GM12878 (cell line): Measurements from ENCODE around the gene KNSTRN. TPM values are rescaled to one million over a fixed set of nuclear protein-coding genes. Genes with fewer than 3 reads are reported as not detected.

Experiments
- CHD2 ChIP-seq: IDR thresholded peaks from 2 replicates; pipeline ENCODE4 v1.6.1; 2011; ENCODE audit warnings: low read depth, low read length, improper control_type of control experiment, borderline replicate concordance
- HDAC6 ChIP-seq: fragments of 200-600 bp; sonication (generic); IDR thresholded peaks from one replicate; pipeline ENCODE4 v1.8.0; 2017; ENCODE audit warnings: antibody characterized with exemption; ENCODE audit not compliant: unreplicated experiment
- HDGF ChIP-seq: fragments of 450-650 bp; IDR thresholded peaks from 2 replicates; pipeline ENCODE4 v1.6.1; 2016; ENCODE audit warnings: antibody characterized with exemption
- IRF3 ChIP-seq: fragments of 450-650 bp; IDR thresholded peaks from 2 replicates; pipeline ENCODE4 v1.6.1; 2014; ENCODE audit warnings: mild to moderate bottlenecking
- KDM1A ChIP-seq: fragments of 200-600 bp; sonication (generic); IDR thresholded peaks from 2 replicates; pipeline ENCODE4 v1.6.1; 2016; ENCODE audit warnings: borderline replicate concordance
- NR2F1 ChIP-seq: fragments of 450-650 bp; conservative IDR thresholded peaks from 2 replicates; pipeline ENCODE4 v1.6.1; 2017; ENCODE audit warnings: mild to moderate bottlenecking
- PKNOX1 ChIP-seq: fragments of 450-650 bp; IDR thresholded peaks from 2 replicates; pipeline ENCODE4 v1.6.1; 2016; ENCODE audit warnings: mild to moderate bottlenecking
- RELB ChIP-seq: fragments of 450-650 bp; IDR thresholded peaks from 2 replicates; pipeline ENCODE4 v1.6.1; 2017; ENCODE audit warnings: low read depth, mild to moderate bottlenecking, moderate library complexity
- SRF ChIP-seq, 2 experiments: IDR thresholded peaks; 2 replicates each; pipeline ENCODE4 v1.6.1; 2011; ENCODE audit warnings: low read depth in 2 of 2, low read length in 2 of 2, mild to moderate bottlenecking in 1 of 2, moderate library complexity in 1 of 2
- polyA plus RNA-seq, 11 experiments: library from polyadenylated mRNA; depleted of rRNA in 4 of 11; unstranded in 6 of 11; stranded (reverse) in 5 of 11; fragments of >200 nt; fragmentation: Nextera tagmentation in 4 of 11; fragmentation: Illumina TruSeq in 1 of 11; extraction: Ambion mirVana in 4 of 11; extraction: Trizol in 1 of 11; gene quantifications; 1 replicate in 1 of 11; 2 replicates in 10 of 11; pipeline versions ENCODE4 v1.2.1 to v1.2.3, GENCODE V29; 2011 to 2016; ENCODE audit warnings: inconsistent platforms in 2 of 11, missing spikeins in 2 of 11, low read depth in 1 of 11
- total RNA-seq, 4 experiments: library from RNA; depleted of rRNA in 3 of 4; stranded (reverse); fragments of >200 nt in 3 of 4; fragmentation: Illumina TruSeq in 1 of 4; extraction: Trizol in 1 of 4; gene quantifications; 2 replicates each; pipeline versions ENCODE4 v1.2.1 to v1.2.3, GENCODE V29; 2013 to 2021

Gene KNSTRN
- total and polyA plus RNA-seq, 10 of the 15 experiments (the other 5 are each of a cell fraction or from before 2014, with no cell fraction given): 30.3 to 72.1 (median 47.1) TPM

DNA sequence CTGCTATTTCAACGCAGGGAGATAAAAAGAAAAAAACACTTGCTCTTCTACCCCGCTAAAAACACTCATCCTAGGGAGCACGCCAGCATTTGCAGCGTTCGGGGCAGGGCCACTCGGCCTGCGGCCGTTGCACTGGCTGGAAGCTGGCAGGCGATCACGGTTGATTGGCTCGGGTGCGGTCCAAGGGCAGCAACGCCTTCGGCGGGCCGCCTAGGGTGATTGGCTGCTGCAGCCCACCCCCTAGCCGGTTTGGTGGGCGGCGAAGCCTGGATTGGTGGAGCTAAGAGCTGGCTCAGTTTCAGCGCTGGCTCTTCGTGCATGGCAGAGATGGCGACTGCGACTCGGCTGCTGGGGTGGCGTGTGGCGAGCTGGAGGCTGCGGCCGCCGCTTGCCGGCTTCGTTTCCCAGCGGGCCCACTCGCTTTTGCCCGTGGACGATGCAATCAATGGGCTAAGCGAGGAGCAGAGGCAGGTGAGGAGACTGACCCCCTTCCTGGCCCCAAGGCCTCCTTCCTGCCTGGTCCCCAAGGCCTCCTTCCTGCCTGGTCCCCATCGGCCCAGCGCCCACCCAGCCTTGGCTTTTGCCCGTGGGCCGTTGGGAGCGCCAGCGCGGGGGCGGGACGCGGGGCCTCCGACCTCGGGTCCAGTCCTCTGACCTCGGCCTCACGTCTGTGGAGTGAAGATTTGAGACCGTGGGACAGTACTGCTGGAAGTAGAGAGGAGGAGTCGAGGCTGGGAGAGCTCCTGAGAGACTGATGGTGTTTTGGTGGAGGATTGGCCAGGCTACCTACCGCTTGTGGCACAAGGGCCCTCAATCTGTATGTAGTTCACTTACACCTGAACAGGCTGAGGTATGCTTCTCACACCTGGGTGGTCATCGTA, 23.2 kb downstream of the KNSTRN start, which contains the start of gene IVD (continued):
- TF ChIP-seq IRF3: peak; percentile 84
- 0 out of 4 replicates have a peak, but pooled peaks of 1 of the 2 experiments have one; percentile 10 for TF ChIP-seq SRF (IDR thresholded peaks at IDR 0.05; ENCODE audit: low read depth in 2 of 2, low read length in 2 of 2)
- TF ChIP-seq HDAC6: peak; percentile 29
- peak; percentile 62; the same call in 1 of the 2 replicates for TF ChIP-seq HDGF
- peak; percentile 60; the same call in 1 of the 2 replicates for TF ChIP-seq NR2F1
- TF ChIP-seq RELB: 0 out of 2 replicates have a peak, but pooled peaks have one; percentile 47
- TF ChIP-seq PKNOX1: peak; percentile 98
- TF ChIP-seq KDM1A: no peak
- TF ChIP-seq CHD2: peak; percentile 94
